Daoy (cell line): ENCODE results near the gene FOCAD. TPM values are rescaled to one million over a fixed set of nuclear protein-coding genes. Genes with fewer than 3 reads are reported as not detected.
A peak's percentile ranks its signal among the peaks of the same experiment; 100 is the strongest.
"Not testable (repeated sequence)": the region's sequence is repeated elsewhere in the genome, so short reads cannot be mapped to it uniquely, and the experiment has no call there.

ENCODE experiments used
- DNase-seq: peaks from one replicate; pipeline ENCODE4 v3.0.0-alpha.2; 2015; ENCODE audit warnings: low read depth
- total RNA-seq: library from RNA; depleted of rRNA; stranded (reverse); fragments of >200 nt; shearing (Covaris generic); gene quantifications from 2 replicates; pipeline ENCODE4 v1.2.3, GENCODE V29; 2014; rRNA removed

The FOCAD gene, protein sequence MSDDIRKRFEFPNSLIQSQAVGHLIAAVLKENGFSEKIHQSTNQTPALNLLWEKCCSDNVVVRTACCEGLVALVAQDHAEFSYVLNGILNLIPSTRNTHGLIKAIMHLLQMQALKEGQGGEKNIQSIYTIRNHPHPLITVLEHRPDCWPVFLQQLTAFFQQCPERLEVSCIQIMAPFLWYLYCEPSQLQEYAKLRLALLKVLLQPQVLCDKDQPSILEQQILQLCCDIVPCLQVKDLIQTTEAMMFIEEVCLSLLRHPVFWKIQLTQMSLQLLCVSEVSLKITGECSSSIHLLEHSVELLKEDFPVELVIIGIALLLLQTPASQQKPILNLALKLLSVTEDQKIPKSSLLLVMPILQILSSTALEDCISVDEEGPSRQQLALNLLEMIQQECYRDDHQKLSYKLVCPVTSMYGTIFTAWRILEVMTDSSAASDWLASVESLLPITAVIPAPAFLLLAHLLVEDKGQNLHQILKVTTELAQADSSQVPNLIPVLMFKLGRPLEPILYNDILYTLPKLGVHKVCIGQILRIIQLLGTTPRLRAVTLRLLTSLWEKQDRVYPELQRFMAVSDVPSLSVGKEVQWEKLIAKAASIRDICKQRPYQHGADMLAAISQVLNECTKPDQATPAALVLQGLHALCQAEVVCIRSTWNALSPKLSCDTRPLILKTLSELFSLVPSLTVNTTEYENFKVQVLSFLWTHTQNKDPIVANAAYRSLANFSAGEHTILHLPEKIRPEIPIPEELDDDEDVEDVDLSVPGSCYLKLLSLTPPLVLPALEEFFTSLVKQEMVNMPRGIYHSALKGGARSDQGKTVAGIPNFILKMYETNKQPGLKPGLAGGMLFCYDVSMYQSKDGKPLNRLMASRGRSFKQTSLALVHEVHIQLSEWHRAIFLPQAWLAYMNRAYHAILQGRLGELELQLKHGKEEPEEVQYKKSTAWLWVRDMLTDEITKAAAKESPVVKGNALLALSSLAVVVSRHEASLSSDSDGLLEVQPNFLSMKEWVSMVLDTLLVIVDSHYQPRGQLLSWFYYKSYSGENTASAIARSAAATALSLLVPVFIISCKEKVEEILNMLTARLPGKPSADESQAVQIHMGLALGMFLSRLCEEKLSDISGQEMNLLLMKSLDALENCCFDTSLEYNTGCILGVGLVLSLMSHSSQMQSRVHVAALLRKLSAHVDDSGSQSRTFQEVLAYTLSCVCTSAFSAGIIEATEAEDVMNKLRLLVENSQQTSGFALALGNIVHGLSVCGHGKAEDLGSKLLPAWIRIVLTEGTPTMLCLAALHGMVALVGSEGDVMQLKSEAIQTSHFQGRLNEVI (N-terminal part only)
- 11.3 and 15.4 TPM in 2 replicates for total RNA-seq

DNA sequence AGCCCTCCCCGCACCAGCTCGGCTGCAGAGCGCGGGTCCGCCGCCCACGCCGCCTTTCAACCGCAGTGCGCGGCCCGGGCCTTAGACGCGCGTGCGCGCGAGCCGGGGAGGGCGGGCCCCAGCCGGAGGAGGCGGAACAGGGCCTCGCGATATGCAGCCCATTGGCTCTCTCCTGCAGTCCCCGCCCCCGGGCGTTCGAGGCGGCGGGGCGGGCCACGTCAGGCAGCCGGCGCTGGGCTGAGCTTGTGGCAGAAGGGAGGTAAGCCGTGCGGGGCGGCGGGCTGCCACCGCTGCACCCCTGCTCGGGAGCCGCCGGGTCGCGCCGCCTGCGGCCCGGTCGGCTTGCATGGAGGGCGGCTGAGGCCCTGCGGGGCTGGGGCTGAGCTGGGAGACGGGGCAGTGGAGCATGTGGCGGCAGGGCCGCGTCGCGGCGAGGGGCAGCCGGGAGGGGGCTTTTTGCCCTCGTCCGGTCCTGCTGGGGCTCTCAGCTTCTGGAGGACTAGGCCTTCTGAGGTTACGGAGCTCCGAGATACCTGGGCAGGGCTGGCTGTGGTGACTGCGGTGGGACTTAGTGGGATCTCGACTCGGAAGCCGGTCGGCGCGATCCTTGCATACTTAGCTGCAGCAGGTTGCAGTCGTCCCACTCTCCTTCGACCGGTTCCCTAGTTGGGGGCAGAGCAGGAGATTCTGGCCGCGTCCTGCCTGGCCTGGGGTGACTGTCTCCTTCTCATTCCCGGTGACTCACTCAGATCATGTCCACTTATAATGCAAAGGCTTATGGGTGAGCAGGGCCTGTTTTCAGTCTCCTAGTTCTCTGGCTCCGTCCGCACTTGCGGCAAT is at the start of gene FOCAD:
Gene FOCAD (plus strand): TSS at position 225 of the 840 bp plus-strand sequence. CDS start 31,095 bp downstream, outside the sequence.
- DNase-seq: peak; percentile 92

DNA sequence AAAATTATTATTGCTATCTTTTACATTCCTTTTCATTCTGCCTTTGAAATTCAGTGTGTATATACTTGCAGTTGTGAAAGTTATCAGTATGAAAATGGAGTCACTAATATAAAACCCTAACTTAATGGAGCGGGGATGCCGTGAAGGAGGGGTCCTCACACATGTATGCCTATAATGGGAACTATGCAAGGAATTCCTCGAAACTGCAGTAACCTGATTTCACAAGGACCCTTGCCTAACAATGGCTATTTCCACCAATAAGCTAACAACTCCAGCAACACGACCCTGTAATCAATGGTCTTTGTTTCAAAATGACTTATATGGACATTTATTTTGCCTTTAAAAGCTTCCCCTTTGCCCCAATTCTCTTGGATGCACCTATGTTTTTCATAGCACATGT is 49.2 kb upstream of the FOCAD start:
- no peak for DNase-seq

DNA sequence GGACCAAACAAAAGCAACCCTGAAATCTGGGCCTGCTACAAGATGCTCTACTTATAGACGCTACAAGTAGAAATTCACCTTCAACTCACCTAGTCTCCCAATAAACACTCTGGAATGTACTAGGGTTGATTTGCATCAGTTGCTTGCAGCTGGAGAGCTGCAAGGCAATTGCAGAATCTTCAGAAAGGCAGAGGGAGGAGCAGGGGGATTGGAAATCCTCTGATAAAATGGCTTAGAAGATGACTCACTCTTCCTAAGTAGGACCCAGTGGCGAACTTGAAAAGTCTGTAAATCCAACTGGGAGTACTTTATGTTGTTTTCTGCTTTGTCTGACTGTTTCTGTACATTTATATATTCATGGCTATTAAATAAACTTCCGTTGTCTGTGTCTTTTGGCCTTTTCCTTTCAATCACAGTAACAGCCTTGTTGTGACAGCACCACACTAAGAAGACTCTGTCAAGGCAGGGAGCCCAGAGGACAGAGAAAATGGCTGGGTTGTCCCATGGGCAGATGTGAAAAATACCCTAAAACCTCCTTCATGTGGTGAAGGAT is 47.1 kb upstream of the FOCAD start:
- no peak for DNase-seq

DNA sequence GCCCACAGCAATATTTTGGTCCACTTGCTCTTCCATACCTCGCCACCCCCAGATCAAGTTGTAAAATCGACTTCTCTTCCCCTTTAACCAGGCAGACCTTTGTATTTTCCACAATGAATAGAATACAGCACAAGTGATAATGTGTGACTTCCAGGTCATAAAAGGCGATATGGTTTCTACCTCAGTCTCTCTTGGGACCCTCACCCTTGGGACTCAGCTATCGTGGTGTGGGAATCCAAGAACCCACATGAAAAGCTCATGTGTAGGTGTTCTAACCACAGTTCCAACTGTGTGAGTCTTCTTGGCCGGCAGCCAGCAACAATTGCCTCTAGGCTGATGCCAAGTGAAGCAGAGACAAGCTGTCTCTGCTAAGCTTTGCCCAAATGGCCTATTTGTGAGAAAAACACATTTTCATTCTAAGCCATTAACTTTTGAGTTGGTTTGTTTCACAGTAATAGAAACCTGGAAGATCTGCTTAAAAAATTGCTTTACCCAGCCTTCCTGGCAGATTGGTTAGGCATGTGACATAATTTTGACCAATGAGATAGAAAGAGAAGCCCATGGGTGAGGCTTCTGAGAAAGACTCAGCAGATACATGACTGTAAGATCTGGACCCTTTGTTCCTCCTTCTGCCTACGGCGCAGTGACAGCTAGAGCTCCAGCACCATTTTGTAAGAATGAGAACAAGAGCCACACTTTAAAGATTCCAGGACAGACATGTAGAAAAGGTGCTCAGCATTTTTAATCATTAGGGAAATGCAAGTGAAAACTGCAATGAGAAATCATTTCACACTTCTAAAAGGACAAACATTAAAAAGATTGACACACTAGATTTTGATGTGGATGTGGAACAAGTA is 43.5 kb upstream of the FOCAD start:
- DNase-seq: peak; percentile 67

DNA sequence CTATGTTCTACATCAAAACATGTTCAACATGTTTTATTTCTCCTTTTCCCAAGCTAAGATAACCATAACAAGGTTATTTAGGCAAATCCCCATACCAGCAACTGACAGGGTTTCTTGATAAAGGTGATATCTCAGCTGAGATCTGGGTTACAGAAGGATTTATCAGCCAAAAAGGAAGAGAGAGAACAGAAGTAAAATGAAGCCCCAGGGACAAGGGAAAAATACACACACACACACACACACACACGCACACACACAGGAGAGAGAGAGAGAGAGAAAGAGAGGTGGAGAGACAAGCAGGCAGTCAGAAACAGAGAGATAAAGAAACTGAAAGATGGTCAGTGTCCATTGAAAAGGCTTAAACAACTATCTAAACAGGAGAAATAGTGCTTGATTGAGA is 42.0 kb upstream of the FOCAD start:
- no peak for DNase-seq

DNA sequence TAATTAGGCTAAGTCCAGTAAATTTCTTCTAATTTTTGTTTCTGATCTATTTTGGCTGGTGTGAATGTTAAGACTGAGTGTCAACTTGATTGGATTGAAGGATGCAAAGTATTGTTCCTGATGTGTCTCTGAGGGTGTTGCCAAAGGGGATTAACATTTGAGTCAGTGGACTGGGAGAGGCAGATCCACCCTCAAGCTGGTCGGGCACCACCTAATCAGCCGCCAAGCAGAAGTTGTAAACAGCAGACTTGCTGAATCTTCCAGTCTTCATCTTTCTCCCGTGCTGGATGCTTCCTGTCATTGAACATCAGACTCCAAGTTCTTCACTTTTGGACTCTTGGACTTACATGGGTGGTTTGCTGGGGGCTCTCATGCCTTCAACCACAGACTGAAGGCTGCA is 40.4 kb upstream of the FOCAD start:
- DNase-seq: no peak

DNA sequence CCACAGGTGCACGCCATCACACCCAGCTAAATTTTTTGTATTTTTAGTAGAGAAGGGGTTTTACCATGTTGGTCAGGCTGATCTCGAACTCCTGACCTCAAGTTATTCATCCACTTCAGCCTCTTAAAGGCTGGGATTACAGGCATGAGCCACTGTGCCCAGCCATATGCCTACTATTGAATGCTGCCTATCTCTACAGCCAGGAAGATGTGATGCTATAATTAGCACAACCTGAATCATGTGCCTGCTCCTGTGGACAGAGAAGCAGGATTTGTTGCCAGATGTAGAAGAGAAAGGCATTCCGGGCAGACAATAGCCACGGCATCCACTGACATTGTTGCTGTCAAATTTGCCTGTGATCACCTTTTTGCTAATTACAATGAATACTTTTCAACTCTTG is 37.4 kb upstream of the FOCAD start:
- DNase-seq: no peak

DNA sequence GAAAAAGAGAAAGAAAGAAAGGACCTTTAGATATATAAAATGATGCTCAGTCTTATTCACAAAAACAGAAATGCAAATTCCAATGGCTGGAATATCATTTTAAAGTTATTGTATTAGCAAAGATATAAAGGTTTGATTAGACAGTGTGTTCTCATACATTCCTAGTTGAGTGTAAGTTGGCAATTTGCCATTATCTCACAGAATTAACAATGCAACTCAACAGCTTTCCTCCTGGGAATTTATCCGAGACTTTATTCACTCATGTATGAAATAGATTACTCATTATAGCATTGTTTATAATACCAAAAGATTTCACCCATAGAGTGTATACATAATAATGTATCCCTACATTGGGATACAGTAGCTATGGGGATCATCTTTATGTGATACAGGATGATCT is 34.7 kb upstream of the FOCAD start:
- DNase-seq: no peak

DNA sequence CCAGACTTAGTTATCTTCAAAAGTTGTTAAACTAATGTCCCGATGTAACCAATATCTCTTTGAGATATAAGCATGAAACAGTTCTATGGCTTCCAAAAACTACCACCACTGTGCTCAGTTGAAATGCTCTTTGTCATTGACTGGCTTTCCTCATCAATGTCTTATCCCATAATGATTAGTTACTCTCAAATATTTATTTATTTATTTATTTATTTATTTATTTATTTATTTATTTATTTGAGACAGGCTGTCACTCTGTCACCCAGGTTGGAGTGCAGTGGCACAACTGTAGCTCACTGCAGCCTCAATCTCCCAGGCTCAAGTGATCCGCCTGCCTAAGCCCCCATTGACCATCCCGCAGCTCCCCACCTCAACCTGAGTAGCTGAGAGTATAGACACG is 33.7 kb upstream of the FOCAD start:
- no peak for DNase-seq

DNA sequence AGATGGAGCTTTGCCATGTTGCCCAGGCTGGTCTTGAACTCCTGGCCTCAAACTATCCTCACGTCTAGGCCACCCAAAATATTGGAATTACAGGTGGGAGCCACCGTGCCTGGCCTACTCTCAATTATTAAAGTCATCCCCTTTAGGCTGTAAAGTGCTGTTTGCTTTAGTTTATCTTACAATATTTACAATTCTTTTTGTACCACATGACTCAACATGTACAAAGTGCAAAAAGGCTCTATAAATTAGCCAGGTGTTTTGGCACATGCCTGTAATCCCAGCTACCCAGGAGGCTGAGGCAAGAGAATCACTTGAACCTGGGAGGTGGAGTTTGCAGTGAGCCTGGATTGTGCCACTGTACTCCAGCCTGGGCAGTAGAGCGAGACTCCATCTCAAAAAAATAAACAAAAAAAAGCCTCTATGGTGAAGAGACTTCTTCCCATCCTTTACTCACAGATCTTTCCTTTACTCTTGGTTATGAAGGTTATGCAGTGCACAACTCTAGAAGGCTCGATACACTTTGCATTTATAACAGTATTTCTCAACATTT is 33.2 kb upstream of the FOCAD start:
- no peak for DNase-seq

DNA sequence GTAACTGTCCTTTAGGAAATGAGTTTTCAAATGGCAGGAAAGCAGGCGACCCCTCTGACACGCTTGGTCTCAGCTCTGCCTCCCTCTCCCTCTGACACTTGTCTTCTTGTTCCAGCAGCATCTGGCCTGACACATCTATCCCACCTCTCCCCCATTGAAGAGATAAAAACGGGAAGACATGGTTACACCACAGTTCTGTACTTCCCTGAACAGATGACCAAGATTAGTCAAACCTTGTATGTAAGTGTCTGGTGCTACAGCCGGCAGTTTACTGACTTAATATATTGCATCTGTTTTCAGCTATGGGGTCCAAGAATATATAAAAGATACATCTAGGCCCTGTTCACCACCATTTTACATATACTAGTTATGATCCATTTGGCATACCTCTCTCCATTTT is 32.1 kb upstream of the FOCAD start:
- DNase-seq: no peak

DNA sequence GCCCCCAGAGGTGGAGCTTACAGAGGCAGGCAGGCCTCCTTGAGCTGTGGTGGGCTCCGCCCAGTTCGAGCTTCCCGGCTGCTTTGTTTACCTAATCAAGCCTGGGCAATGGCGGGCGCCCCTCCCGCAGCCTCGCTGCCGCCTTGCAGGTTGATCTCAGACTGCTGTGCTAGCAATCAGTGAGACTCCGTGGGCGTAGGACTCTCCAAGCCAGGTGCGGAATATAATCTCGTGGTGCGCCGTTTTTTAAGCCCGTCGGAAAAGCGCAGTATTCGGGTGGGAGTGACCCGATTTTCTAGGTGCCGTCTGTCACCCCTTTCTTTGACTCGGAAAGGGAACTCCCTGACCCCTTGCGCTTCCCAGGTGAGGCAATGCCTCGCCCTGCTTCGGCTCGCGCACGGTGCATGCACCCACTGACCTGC is 25.8 kb upstream of the FOCAD start:
- DNase-seq: not testable (repeated sequence)

DNA sequence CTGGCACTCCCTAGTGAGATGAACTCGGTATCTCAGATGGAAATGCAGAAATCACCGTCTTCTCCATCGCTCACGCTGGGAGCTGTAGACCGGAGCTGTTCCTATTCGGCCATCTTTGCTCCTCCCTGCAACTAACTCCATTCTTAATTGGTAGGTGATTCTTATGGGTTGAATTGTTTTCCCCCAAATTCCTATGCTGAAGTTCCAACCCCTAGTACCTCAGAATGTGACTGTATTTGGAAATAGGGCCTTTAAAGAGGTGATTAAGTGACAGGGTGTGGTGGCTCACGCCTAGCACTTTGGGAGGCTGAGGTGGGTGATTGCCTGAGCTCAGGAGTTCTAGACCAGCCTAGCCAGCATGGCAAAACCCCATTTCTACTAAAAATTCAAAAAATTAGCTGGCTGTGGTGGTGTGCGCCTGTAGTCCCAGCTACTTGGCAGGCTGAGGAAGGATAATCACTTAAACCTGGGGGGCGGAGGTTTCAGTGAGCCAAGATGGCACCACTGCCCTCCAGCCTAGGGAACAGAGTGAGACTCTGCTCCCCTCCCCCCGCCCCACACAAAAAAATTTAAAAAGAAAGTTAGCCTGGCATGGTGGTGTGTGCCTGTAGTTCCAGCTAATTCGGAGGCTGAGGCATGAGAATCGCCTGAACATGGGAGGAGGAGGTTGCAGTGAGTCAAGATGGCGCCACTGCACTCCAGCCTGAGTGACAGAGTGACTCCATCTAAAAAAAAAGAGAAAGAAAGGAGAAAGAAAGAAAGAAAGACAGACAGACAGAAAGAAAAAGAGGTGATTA is 25.2 kb upstream of the FOCAD start:
- no peak for DNase-seq

DNA sequence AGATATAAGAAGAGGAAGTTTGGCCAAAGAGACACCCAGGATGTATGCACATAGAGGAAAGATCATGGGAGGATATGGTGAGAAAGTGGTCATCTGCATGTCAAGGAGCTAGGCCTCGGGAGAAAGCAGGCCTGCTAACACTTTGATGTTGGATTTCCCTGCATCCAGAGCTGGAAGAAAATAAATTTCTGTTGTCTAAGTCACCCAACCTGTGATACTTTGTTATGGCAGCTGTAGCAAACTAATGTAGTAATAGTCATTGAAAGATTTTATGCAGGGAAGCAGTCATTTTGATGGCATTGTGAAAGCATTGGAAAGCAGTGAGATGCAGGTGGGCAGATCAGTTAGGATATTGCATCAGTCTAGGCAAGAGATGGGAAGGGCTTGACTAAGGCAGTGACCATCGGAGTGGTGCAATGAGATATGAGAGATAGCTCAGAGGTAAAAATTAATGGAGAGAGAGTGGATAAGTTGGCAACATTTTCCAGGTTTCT is 24.5 kb upstream of the FOCAD start:
- DNase-seq: no peak

DNA sequence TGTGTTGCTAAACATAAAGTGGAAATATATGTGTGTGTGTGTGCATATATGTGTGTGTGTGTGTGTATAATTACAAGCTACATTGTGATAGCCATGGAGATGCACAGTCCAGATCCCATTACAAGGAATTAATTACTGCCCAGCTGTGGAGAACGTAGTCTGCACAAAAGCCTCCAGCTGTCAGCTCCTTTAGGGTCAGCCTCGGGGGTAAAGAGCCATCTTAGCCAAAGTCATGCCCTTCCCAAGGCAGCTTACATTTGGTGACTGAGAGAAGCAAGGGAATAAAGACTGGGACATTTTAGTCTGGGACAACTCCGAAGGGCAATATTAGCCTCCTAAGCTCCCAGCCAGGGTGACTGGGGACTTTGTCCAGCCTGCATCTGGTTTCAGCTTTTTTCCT is 21.9 kb upstream of the FOCAD start:
- no peak for DNase-seq

DNA sequence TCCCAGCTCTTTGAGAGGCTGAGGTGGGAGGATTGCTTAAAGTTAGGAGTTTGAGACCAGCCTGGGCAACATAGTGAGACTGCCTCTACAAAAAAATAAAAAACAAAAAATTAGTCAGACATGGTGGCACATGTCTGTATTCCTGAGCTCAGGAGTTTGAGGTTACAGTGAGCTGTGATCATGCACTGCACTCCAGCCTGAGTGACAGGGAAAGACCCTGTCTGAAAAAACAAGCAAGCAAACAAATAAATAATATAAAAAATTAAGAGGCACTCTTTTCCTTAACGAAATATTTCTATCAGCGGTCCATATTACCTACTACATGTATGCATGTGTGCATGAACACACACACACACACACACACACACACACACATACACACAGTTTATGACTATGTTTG is 20.9 kb upstream of the FOCAD start:
- DNase-seq: no peak

DNA sequence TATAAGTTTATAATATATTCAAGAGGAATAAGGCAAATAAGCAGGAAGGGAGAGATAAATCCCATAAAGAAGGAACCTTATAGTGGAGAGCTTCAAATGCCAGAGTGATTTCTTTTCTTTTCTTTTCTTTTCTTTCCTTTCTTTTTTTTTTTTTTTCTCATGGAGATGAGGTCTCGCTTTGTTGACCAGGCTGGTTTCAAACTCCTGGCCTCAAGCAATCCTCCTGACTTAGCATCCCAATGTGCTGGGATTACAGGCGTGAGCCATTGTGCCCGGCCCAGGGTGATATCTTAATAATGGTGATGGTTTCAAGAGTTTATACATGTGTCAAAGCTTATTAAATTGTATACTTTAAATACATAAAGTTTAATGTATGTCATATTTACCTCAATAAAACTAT is 19.6 kb upstream of the FOCAD start:
- no peak for DNase-seq

DNA sequence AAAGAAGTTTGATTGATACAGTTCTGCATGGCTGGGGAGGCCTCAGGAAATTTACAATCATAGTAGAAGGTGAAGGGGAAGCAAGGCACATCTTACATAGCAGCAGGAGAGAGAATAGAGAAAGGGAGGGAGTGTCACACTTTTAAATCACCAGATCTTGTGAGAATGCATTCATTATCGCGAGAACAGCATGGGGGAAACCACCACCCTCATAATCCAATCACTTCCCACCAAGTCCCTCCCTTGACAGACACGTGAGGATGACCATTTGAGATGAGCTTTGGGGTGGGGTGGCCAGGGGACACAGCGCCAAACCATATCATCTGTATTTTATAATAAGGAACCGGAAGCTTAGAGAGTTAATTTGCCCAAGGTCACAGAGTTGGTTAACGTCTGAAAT is 13.7 kb upstream of the FOCAD start:
- no peak for DNase-seq
